ENCODE data around the gene PMEPA1.

GRCh38 chr20:57716901-57717300 lies 7.1 kb upstream of the PMEPA1 start:
- TF ChIP-seq CTCF (IDR thresholded peaks at IDR 0.05): no peak
- no peak for TF ChIP-seq POLR2A (IDR thresholded peaks at IDR 0.05)
- TF ChIP-seq POLR2AphosphoS5 (IDR thresholded peaks at IDR 0.05): no peak
